ENCODE results near the gene CROCC2. TPM values are rescaled to one million over a fixed set of nuclear protein-coding genes. Genes with fewer than 3 reads are reported as not detected.
A peak's percentile ranks its signal among the peaks of the same experiment; 100 is the strongest.

Gene CROCC2
- total and polyA plus RNA-seq, 2 of the 13 experiments (the other 11 are each of a cell fraction or from before 2014, with no cell fraction given): not detected

DNA sequence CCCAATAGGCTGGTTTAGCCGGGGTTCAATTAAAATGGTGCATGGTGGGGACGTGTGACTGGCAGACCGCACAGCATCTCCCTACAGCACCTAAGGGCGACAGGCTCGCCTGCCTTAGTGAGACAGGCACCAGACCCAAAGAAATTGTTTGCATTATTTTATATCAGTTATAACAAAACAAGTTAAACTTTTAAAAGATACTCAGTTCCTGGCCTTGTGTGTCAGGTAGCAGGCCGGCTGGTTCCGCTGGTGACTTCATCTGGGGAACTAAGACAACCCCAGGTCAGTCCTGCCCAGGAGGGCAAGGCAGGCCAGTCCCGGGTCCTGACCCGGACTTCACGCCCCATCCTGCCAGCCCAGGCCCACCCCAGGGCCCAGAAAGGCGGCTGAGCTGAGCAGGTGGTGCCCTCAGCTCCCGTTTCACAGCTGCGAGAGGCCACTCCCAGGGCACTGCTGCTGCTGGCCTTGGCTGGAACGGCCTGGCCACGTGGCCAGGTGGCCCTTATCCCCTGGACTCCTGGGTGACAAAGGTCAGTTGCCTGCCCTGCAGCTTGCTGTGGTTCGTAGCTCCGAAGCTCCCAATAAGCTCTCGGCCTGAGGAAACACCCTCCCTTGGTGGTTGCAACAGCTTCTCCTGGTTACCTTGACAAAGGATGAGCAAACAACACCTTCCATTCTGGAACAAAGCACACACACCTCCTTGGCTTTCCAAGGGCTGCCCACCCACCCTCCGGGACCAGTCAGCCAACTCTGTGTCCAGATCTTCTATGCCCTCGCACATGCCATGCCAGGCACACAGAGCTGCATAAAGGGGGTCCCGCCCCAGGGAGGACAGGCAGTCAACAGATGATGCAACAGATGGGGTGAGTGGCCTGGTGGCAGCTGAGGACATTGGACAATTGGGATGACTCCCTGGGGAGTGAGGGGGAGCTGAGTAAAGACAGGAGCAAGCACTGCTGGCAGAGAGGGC is 48.8 kb upstream of the CROCC2 start (continued):
- TF ChIP-seq, protein P1, sequence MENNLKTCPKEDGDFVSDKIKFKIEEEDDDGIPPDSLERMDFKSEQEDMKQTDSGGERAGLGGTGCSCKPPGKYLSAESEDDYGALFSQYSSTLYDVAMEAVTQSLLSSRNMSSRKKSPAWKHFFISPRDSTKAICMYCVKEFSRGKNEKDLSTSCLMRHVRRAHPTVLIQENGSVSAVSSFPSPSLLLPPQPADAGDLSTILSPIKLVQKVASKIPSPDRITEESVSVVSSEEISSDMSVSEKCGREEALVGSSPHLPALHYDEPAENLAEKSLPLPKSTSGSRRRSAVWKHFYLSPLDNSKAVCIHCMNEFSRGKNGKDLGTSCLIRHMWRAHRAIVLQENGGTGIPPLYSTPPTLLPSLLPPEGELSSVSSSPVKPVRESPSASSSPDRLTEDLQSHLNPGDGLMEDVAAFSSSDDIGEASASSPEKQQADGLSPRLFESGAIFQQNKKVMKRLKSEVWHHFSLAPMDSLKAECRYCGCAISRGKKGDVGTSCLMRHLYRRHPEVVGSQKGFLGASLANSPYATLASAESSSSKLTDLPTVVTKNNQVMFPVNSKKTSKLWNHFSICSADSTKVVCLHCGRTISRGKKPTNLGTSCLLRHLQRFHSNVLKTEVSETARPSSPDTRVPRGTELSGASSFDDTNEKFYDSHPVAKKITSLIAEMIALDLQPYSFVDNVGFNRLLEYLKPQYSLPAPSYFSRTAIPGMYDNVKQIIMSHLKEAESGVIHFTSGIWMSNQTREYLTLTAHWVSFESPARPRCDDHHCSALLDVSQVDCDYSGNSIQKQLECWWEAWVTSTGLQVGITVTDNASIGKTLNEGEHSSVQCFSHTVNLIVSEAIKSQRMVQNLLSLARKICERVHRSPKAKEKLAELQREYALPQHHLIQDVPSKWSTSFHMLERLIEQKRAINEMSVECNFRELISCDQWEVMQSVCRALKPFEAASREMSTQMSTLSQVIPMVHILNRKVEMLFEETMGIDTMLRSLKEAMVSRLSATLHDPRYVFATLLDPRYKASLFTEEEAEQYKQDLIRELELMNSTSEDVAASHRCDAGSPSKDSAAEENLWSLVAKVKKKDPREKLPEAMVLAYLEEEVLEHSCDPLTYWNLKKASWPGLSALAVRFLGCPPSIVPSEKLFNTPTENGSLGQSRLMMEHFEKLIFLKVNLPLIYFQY (CRISPR knock-in tag; IDR thresholded peaks at IDR 0.05; ENCODE audit: borderline replicate concordance): peak; percentile 98
- TF ChIP-seq DBP (CRISPR knock-in tag; IDR thresholded peaks at IDR 0.05; ENCODE audit: not compliant biosample characterization) (no peak), MEIS2 (CRISPR knock-in tag; IDR thresholded peaks at IDR 0.05) (peak; percentile 97), TRAFD1 (CRISPR knock-in tag; IDR thresholded peaks at IDR 0.05; ENCODE audit: borderline replicate concordance) (peak; percentile 70; the same call in 1 of the 2 replicates), ZNF670 (CRISPR knock-in tag; IDR thresholded peaks at IDR 0.05; ENCODE audit: borderline replicate concordance) (peak; percentile 99), ZNF619 (CRISPR knock-in tag; IDR thresholded peaks at IDR 0.05) (peak; percentile 94), NR3C1 (CRISPR knock-in tag; IDR thresholded peaks at IDR 0.05) (no peak), SIN3A (IDR thresholded peaks at IDR 0.05; ENCODE audit: borderline replicate concordance, low read depth, low read length) (peak; percentile 64; the same call in 1 of the 2 replicates), MIER3 (CRISPR knock-in tag; IDR thresholded peaks at IDR 0.05; ENCODE audit: borderline replicate concordance) (peak; percentile 98), ZNF367 (CRISPR knock-in tag; IDR thresholded peaks at IDR 0.05; ENCODE audit: borderline replicate concordance) (no peak; the same call in 1 of the 2 replicates), ZNF3 (CRISPR knock-in tag; IDR thresholded peaks at IDR 0.05) (0 out of 2 replicates have a peak, but pooled peaks have one; percentile 63), PCBP1 (IDR thresholded peaks at IDR 0.05; ENCODE audit: borderline replicate concordance, low read depth, low read length) (no peak), ADNP (CRISPR knock-in tag; IDR thresholded peaks at IDR 0.05) (0 out of 2 replicates have a peak, but pooled peaks have one; percentile 61)
- TF ChIP-seq, protein P2, sequence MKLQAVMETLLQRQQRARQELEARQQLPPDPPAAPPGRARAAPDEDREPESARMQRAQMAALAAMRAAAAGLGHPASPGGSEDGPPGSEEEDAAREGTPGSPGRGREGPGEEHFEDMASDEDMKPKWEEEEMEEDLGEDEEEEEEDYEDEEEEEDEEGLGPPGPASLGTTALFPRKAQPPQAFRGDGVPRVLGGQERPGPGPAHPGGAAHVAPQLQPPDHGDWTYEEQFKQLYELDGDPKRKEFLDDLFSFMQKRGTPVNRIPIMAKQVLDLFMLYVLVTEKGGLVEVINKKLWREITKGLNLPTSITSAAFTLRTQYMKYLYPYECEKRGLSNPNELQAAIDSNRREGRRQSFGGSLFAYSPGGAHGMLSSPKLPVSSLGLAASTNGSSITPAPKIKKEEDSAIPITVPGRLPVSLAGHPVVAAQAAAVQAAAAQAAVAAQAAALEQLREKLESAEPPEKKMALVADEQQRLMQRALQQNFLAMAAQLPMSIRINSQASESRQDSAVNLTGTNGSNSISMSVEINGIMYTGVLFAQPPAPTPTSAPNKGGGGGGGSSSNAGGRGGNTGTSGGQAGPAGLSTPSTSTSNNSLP (IDR thresholded peaks at IDR 0.05; ENCODE audit: low read depth, low read length): peak; percentile 1; the same call in 1 of the 2 replicates
- TF ChIP-seq, protein P3, sequence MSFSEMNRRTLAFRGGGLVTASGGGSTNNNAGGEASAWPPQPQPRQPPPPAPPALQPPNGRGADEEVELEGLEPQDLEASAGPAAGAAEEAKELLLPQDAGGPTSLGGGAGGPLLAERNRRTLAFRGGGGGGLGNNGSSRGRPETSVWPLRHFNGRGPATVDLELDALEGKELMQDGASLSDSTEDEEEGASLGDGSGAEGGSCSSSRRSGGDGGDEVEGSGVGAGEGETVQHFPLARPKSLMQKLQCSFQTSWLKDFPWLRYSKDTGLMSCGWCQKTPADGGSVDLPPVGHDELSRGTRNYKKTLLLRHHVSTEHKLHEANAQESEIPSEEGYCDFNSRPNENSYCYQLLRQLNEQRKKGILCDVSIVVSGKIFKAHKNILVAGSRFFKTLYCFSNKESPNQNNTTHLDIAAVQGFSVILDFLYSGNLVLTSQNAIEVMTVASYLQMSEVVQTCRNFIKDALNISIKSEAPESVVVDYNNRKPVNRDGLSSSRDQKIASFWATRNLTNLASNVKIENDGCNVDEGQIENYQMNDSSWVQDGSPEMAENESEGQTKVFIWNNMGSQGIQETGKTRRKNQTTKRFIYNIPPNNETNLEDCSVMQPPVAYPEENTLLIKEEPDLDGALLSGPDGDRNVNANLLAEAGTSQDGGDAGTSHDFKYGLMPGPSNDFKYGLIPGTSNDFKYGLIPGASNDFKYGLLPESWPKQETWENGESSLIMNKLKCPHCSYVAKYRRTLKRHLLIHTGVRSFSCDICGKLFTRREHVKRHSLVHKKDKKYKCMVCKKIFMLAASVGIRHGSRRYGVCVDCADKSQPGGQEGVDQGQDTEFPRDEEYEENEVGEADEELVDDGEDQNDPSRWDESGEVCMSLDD (CRISPR knock-in tag; IDR thresholded peaks at IDR 0.05; ENCODE audit: borderline replicate concordance): no peak

All from HepG2 (cell line).